GM19238 (cell line): ENCODE results near the gene DMD.
"Not testable (repeated sequence)": the region's sequence is repeated elsewhere in the genome, so short reads cannot be mapped to it uniquely, and the experiment has no call there.

ENCODE experiments used
- DNase-seq: peaks from one replicate; pipeline ENCODE4 v3.0.0; 2011; ENCODE audit warnings: low spot score; ENCODE audit not compliant: insufficient read length

The DMD gene

GRCh38 chrX:33211356-33212260 is at the start of gene DMD:
Gene DMD, minus strand, starts transcription at chrX:33211549. Its CDS starts 237 bp downstream, at chrX:33211312.
- DNase-seq = no peak

- no peak for DNase-seq
These were observed 41.0 kb upstream of the DMD start for GRCh38 chrX:33252306-33252825.

GRCh38 chrX:33218819-33219218 is 7.5 kb upstream of the DMD start:
- DNase-seq = no peak

GRCh38 chrX:33210156-33210555 is 1.2 kb downstream of the DMD start:
- DNase-seq = no peak

- no peak for DNase-seq
These were observed 4.3 kb downstream of the DMD start for GRCh38 chrX:33207056-33207455.

- no peak for DNase-seq
These were observed 6.0 kb downstream of the DMD start for GRCh38 chrX:33205321-33205720.

- DNase-seq = no peak
These were observed 6.5 kb downstream of the DMD start for GRCh38 chrX:33204889-33205288.

GRCh38 chrX:33198561-33199279 is 12.6 kb downstream of the DMD start:
- DNase-seq = no peak

GRCh38 chrX:33195698-33196097 is 15.7 kb downstream of the DMD start:
- DNase-seq = no peak

GRCh38 chrX:33194876-33195433 is 16.4 kb downstream of the DMD start:
- DNase-seq = no peak

GRCh38 chrX:33194289-33194688 is 17.1 kb downstream of the DMD start:
- DNase-seq = no peak

GRCh38 chrX:33190016-33190415 is 21.3 kb downstream of the DMD start:
- DNase-seq = no peak

GRCh38 chrX:33188881-33189280 is 22.5 kb downstream of the DMD start:
- DNase-seq = no peak

- DNase-seq = no peak
These were observed 23.1 kb downstream of the DMD start for GRCh38 chrX:33188286-33188685.

GRCh38 chrX:33184803-33185202 is 26.5 kb downstream of the DMD start:
- DNase-seq = not testable (repeated sequence)

GRCh38 chrX:33183361-33183760 is 28.0 kb downstream of the DMD start:
- no peak for DNase-seq

GRCh38 chrX:33178690-33179089 is 32.7 kb downstream of the DMD start:
- no peak for DNase-seq

GRCh38 chrX:33178218-33178617 is 33.1 kb downstream of the DMD start:
- no peak for DNase-seq

GRCh38 chrX:33175201-33175600 is 36.1 kb downstream of the DMD start:
- no peak for DNase-seq

GRCh38 chrX:33171041-33171440 is 40.3 kb downstream of the DMD start:
- DNase-seq = no peak

GRCh38 chrX:33161829-33162228 is 49.5 kb downstream of the DMD start:
- DNase-seq = no peak

GRCh38 chrX:33160273-33160672 is 51.1 kb downstream of the DMD start:
- no peak for DNase-seq
